Measurements from ENCODE around the gene OR52A1.
"Not testable (repeated sequence)": the region's sequence is repeated elsewhere in the genome, so short reads cannot be mapped to it uniquely, and the experiment has no call there.

DNA sequence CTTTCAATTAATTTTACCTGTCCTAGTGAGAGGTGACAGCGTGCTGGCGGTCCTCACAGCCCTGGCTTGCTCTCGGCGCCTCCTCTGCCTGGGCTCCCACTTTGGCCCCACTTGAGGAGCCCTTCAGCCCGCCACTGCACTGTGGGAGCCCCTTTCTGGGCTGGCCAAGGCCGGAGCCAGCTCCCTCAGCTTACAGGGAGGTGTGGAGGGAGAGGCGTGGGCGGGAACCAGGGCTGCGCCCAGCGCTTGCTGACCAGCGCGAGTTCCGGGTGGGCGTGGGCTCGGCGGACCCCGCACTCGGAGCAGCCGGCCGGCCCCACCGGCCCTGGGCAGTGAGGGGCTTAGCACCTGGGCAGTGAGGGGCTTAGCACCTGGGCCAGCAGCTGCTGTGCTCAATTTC, 10.4 kb downstream of the OR52A1 start:
- TF ChIP-seq, protein P1, sequence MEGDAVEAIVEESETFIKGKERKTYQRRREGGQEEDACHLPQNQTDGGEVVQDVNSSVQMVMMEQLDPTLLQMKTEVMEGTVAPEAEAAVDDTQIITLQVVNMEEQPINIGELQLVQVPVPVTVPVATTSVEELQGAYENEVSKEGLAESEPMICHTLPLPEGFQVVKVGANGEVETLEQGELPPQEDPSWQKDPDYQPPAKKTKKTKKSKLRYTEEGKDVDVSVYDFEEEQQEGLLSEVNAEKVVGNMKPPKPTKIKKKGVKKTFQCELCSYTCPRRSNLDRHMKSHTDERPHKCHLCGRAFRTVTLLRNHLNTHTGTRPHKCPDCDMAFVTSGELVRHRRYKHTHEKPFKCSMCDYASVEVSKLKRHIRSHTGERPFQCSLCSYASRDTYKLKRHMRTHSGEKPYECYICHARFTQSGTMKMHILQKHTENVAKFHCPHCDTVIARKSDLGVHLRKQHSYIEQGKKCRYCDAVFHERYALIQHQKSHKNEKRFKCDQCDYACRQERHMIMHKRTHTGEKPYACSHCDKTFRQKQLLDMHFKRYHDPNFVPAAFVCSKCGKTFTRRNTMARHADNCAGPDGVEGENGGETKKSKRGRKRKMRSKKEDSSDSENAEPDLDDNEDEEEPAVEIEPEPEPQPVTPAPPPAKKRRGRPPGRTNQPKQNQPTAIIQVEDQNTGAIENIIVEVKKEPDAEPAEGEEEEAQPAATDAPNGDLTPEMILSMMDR (conservative IDR thresholded peaks at IDR 0.05; ENCODE audit: low read length) = not testable (repeated sequence)
- TF ChIP-seq EZH2phosphoT487 (IDR thresholded peaks at IDR 0.05; ENCODE audit: borderline replicate concordance, low read depth, low read length) = not testable (repeated sequence)

Measured in OCI-LY7 (cell line).